ENCODE measurements around the gene SGMS1. TPM values are rescaled to one million over a fixed set of nuclear protein-coding genes. Genes with fewer than 3 reads are reported as not detected.

Gene SGMS1
- polyA plus RNA-seq, 1 donor from 2014 or later = 8.0 TPM

- Histone ChIP-seq H3K9me2 (ENCODE audit: insufficient read depth, low read length) (no peaks in the 10 kb centered on the region), H3K9ac (ENCODE audit: low read length) (no peak overlapping the region), H2AFZ (ENCODE audit: low read depth, low read length) (no peak overlapping the region), H3K79me2 (replicated peaks; ENCODE audit: insufficient read depth, low read length) (no peaks in the 10 kb centered on the region), H3F3A (ENCODE audit: insufficient read depth, low read length, poor library complexity, severe bottlenecking) (no peaks in the 10 kb centered on the region), H3K9me3 (ENCODE audit: low read length) (no peaks in the 10 kb centered on the region), H3K4me2 (ENCODE audit: low read length) (no peak overlapping the region), H3K4me3 (ENCODE audit: low read length) (no peak overlapping the region), H3K27ac (ENCODE audit: low read length) (no peak overlapping the region), H4K20me1 (ENCODE audit: insufficient read depth) (no peaks in the 10 kb centered on the region), H3K36me3 (ENCODE audit: insufficient read depth, low read length) (no peaks in the 10 kb centered on the region), H3K27me3 (ENCODE audit: insufficient read depth, low read depth, low read length) (no peaks in the 10 kb centered on the region)
- TF ChIP-seq EP300 (conservative IDR thresholded peaks at IDR 0.05; ENCODE audit: poor library complexity, severe bottlenecking) (no peak), SMC3 (conservative IDR thresholded peaks at IDR 0.05; ENCODE audit: poor library complexity) (no peak), CTCF (IDR thresholded peaks at IDR 0.05; ENCODE audit: poor library complexity, severe bottlenecking) (no peak), TAF1 (IDR thresholded peaks at IDR 0.05; ENCODE audit: low read depth) (no peak)
Measured at GRCh38 chr10:50560370-50560769, 63.4 kb downstream of the SGMS1 start.

GRCh38 chr10:50558371-50558770, 65.4 kb downstream of the SGMS1 start:
- no peaks in the 10 kb centered on the region for H4K20me1 ChIP-seq (ENCODE audit: insufficient read depth)
- no peak overlapping the region for H2AFZ ChIP-seq (ENCODE audit: low read depth, low read length)
- H3K9me3 ChIP-seq (ENCODE audit: low read length) = no peaks in the 10 kb centered on the region
- H3K27ac ChIP-seq (ENCODE audit: low read length) = no peak overlapping the region
- no peak overlapping the region for H3K4me3 ChIP-seq (ENCODE audit: low read length)
- no peaks in the 10 kb centered on the region for H3K79me2 ChIP-seq (replicated peaks; ENCODE audit: insufficient read depth, low read length)
- H3K4me2 ChIP-seq (ENCODE audit: low read length) = no peak overlapping the region
- H3K9me2 ChIP-seq (ENCODE audit: insufficient read depth, low read length) = no peaks in the 10 kb centered on the region
- H3K9ac ChIP-seq (ENCODE audit: low read length) = no peak overlapping the region
- no peaks in the 10 kb centered on the region for H3K36me3 ChIP-seq (ENCODE audit: insufficient read depth, low read length)
- H3F3A ChIP-seq (ENCODE audit: insufficient read depth, low read length, poor library complexity, severe bottlenecking) = no peaks in the 10 kb centered on the region
- H3K27me3 ChIP-seq (ENCODE audit: insufficient read depth, low read depth, low read length) = no peaks in the 10 kb centered on the region
- no peak for TF ChIP-seq RAD21 (conservative IDR thresholded peaks at IDR 0.05)
- no peak for TF ChIP-seq SMC3 (conservative IDR thresholded peaks at IDR 0.05; ENCODE audit: poor library complexity)
- no peak for TF ChIP-seq REST (IDR thresholded peaks at IDR 0.05; ENCODE audit: borderline replicate concordance)
- TF ChIP-seq TAF1 (IDR thresholded peaks at IDR 0.05; ENCODE audit: low read depth) = no peak
- no peak for TF ChIP-seq POLR2AphosphoS5 (IDR thresholded peaks at IDR 0.05)
- TF ChIP-seq CTCF (IDR thresholded peaks at IDR 0.05; ENCODE audit: poor library complexity, severe bottlenecking) = no peak
- TF ChIP-seq EP300 (conservative IDR thresholded peaks at IDR 0.05; ENCODE audit: poor library complexity, severe bottlenecking) = no peak
- no peak for TF ChIP-seq MXI1 (conservative IDR thresholded peaks at IDR 0.05; ENCODE audit: poor library complexity, severe bottlenecking)
- TF ChIP-seq EZH2 (IDR thresholded peaks at IDR 0.05; ENCODE audit: borderline replicate concordance, insufficient read depth, low read length, poor library complexity, severe bottlenecking) = no peak

Measured in neural cell (in vitro differentiated cells).